T-helper 2 cell (primary cell): ENCODE data around the gene ONECUT2.

Experiments used
- DNase-seq, 5 experiments: peaks; one replicate each; pipeline versions ENCODE4 v3.0.0 to v3.0.0-alpha.2; 2012 to 2022

The ONECUT2 gene

GRCh38 chr18:57431467-57432080 is 3.6 kb upstream of the ONECUT2 start:
- DNase-seq: no peak

GRCh38 chr18:57432140-57432539 is 3.0 kb upstream of the ONECUT2 start:
- no peak for DNase-seq

- DNase-seq: no peak
Observed at GRCh38 chr18:57432751-57433400, 2.3 kb upstream of the ONECUT2 start.

GRCh38 chr18:57433482-57433881 is 1.7 kb upstream of the ONECUT2 start:
- DNase-seq: no peak

GRCh38 chr18:57433934-57434535 is 1.1 kb upstream of the ONECUT2 start:
- DNase-seq: no peak

GRCh38 chr18:57435846-57436190 is 644 bp downstream of the ONECUT2 start:
- no peak for DNase-seq

GRCh38 chr18:57436191-57436964 is 1.2 kb downstream of the ONECUT2 start:
- no peak for DNase-seq

GRCh38 chr18:57436965-57437333 is 1.8 kb downstream of the ONECUT2 start:
- DNase-seq: no peak

- DNase-seq: no peak
Observed at GRCh38 chr18:57437402-57437765, 2.2 kb downstream of the ONECUT2 start.

- peak in 1 of 5 experiments; percentile 62 for DNase-seq
Observed at GRCh38 chr18:57437766-57438671, 2.8 kb downstream of the ONECUT2 start.

- DNase-seq: no peak
Observed at GRCh38 chr18:57438743-57439608, 3.8 kb downstream of the ONECUT2 start.

- no peak for DNase-seq
Observed at GRCh38 chr18:57439609-57439968, 4.4 kb downstream of the ONECUT2 start.

- DNase-seq: no peak
Observed at GRCh38 chr18:57439985-57440330, 4.8 kb downstream of the ONECUT2 start.

GRCh38 chr18:57440331-57441070 is 5.3 kb downstream of the ONECUT2 start:
- no peak for DNase-seq

GRCh38 chr18:57441071-57441794 is 6.1 kb downstream of the ONECUT2 start:
- no peak for DNase-seq

- DNase-seq: no peak
Observed at GRCh38 chr18:57443247-57443646, 8.1 kb downstream of the ONECUT2 start.

GRCh38 chr18:57443702-57444101 is 8.5 kb downstream of the ONECUT2 start:
- DNase-seq: no peak

- no peak for DNase-seq
Observed at GRCh38 chr18:57444301-57444759, 9.2 kb downstream of the ONECUT2 start.

GRCh38 chr18:57445488-57446319 is 10.5 kb downstream of the ONECUT2 start:
- DNase-seq: no peak
